HG02678 (cell line): ENCODE data around the gene CCL23.
"Not testable (repeated sequence)": the region's sequence is repeated elsewhere in the genome, so short reads cannot be mapped to it uniquely, and the experiment has no call there.

Source experiments
- ATAC-seq: cut with Tn5 transposase; IDR thresholded peaks from one replicate; pipeline ENCODE4 v1.9.1; 2021; ENCODE audit warnings: mild to moderate bottlenecking, moderate library complexity; ENCODE audit not compliant: unreplicated experiment

CCL23 gene

DNA sequence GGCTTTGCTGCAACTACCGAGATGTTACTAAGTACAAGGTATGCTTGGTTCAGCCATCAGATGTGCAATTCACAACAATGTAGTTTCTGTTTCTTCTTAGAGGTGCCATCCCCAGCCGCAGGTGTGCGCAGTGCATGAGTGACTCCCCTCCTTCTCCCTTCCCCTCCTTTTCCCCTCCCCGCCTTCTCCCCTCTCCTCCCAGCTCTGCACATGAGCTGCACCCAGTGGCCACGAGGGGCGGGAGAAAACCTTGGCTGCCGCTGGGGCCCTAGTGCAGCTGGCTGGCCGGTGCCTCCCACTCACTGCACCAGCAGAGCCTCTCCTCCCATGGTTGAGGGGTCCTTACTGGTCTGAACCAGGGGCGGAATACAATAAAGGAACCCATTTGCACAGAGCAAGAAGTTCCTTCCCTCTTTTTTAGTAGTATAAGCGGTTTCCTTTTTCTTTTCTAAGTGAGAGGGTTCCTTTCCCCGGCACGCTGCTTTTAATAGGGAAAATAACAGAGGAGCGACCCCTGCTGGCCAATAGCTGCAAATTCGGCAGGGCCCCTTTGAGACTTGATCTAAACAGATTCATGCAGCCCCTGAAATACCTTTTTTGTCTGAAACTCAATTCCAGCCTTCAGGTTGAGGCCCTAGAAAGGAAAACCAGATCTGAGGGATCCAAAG lies 8.6 kb downstream of the CCL23 start:
- ATAC-seq = no peak

DNA sequence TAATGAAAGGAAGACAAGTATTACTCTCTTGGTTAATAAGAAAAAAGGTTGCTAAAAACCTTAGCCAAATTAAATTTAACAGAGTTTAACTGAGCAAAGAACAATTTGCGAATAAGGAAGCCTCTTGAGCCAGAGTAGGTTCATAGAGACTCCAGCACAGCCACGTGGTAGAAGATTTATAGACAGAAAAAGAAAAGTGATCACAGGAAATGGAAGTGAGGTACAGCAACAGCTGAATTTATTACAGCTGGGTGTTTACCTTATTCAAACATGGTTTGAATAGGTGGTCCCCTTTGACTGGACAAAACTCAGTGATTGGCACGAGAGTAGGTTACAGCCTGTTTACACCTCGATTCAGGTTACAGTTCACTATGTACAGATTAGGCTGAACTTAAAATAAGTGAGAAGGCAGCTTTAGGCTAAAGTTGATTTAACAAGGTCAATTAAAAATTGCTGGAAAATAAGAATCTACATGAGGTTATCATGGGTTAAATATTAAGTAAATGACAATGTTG lies 13.1 kb downstream of the CCL23 start:
- no peak for ATAC-seq

DNA sequence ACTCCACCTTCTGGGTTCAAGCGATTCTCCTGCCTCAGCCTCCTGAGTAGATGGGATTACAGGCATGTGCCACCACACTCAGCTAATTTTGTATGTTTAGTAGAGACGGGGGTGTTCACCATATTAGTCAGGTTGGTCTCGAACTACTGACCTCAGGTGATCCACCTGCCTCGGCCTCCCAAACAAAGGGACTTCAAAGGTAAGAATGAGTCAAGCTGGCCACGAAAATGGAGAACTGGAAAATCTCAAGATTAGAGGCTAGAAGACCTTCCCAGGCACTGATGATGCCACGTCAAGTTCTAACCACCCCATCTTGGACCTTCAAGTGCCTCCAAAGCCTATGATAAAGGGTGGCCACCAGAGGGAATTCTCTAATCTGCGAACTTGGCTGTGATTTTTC lies 15.1 kb downstream of the CCL23 start:
- no peak for ATAC-seq

DNA sequence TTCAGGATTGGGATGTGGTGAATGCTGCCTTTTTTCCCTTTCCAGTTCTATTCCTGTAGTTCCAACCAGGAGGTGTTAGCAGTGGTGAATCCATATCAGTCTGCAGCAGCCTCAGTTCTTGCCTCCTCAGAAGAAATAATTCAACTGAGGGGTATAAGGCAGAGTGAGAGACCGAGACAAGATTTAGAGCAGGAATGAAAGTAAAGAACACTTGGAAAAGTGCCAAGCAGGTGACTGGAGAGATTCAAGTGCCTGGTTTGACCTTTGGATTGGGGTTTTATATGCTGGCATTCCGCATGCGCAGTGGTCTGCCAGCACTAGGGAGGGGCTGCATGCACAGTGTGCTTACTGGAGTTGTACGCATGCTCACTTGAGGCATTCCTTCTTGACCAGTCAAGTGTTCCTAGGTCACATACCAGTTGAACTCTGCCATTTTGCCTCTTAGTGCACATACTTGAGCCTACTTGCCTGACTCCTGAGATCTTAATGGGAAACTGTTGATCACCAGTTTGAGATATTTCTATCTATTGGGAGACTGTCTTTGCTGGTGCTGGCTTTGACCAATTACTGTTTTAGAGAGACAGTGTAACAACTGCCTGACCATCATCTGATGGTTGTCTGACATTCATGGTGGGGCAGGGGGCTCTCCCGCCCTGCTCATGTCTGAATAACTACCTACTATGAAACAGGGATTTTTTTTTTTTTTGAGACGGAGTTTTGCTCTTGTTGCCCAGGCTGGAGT lies 15.7 kb downstream of the CCL23 start:
- no peak for ATAC-seq

DNA sequence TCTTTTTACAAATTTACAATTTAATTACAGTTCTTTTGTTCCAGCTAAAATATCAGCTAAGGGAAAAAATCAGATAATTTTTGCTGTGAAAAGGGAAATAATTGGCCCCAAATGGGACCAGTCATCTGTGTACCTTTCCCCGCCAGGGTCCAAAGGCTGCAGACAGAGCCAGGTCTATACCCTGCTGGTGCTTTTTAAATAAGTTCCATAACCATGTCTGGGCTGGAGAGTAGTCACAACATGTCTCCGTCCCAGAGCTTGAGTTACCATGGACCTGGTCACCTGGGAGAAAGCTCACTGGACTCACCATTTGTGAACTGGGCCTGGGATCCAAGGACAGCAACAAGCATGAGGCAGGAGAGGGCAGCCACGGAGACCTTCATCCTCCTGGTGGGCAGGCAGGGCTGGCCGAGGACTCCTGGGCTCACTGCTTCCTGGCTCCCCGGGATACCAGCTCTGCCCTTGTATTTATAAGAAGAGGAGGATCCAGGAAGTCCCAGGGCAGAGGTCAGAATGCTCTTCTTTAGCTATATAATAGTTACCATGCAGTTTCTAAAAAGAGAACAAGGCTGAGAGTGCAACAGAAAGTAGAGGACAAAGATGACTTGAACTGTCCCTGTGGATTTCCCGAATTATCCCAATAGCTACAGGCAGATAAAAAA lies 16.5 kb downstream of the CCL23 start, which contains the start of gene CCL15:
TSS of gene CCL15 (minus strand) at position 444 of the 662 bp plus-strand sequence. CDS start at position 383, 61 bp downstream.
- ATAC-seq = no peak

DNA sequence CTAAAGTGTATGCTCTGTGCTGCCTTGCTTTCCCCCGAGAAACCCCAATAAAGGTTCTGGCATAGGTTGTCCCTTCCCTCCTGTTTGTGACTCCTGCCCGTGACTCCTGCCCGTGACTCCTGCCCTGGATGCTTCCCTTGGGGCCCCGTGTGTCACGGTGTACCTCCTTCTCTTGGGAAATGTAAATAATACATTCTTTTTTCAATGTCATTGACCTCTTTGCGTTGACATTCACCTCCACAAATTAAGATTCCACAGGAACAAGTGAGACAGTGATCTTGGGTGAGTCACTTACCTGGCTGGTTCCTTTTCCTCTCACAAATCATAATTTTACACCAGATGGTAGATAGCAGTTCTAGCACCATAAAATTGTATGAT lies 17.1 kb downstream of the CCL23 start:
- ATAC-seq = no peak

DNA sequence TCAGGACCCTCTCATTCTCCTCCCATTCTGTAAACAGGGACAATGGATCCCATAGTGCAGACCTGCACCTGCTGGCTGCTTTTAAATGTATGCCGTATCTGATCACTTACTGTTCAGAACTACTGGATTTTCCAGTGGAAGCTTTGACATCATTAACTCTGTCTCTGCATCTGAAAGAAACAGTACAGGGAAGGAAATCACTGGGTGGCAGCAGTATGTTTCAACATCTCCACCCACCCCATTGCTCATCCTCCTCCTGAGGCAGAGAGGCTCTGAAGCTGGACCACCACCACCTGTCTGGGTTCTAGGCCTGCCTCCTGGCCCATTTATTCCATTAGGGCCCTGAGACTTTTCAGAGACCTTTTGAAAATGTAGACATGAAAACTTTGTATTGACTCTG lies 19.0 kb downstream of the CCL23 start:
- ATAC-seq = no peak

DNA sequence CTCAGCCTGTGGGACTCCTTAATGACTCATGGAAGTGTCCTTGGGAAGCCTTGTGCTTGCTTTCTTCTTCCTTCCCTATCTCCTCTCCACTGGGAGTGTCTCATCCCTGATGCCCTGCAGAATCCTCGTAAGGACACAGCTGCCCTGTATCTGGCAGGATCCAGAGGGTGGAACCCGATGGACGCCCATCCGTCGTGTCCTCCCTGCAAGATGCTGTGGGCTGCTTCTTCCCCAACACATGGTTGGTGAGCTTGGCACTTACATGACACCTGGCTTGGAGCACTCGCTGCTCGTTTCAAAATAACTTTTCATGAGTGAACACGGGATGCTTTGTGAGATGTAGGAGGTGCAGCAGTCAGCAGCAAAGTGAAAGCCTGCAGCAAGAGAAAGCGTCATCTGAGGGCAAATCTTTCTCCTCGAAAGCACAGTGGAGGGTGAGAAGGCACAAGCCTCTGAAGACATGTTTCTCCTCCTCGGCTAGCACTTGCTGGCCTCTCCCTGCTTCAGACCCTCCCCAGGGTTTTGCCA lies 19.7 kb downstream of the CCL23 start:
- no peak for ATAC-seq

DNA sequence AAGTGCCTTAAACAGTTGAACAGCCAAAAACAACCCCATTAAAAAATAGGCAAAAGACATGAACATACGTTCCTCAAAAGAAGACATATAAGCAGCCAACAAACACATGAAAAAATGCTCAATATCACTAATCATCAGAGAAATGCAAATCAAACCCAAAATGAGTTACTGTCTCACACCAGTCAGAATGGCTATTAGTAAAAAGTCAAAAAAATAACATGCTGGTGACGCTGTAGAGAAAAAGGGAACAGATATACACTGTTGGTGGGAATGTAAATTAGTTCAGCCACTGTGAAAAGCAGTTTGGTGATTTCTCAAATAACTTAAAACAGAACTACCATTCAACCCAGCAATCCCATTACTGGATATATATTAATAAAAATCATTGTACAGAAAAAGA lies 22.4 kb downstream of the CCL23 start:
- not testable (repeated sequence) for ATAC-seq

DNA sequence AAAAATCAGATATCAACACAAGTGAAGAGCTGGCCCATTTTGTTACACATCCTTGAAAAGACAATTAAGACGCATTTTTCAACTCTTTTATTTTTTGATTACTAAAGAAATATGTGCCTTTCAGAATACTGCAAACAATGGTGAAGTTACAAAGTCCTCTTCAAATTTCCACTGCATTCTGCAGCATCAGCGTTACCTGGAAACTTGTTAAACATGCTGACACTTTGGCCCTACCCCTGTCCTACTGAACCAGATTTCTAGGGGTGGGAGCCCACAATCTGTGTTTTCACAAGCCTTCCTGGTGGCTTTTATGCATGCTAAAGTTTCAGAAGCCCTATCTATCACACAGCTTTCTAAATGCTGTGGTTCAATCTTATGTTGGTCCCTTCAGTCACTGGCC lies 26.7 kb downstream of the CCL23 start:
- no peak for ATAC-seq

DNA sequence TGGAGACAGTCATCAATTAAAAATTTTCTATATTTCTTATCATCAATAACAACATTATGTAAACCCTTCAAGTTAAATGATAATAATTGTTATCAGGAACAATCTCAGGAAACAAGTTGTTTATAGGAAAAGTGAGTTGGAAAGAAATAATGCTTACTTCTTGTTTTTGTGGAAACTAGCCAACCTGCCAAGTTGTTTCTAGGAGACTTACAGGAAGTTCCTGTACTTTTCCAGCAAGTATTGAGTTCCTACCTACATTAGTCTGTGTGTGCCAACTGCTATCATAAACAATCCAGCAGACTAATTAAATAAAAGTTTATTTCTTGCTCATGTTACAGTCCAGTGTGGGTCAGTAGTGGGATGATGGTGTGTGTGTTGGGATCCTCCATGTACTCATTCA lies 29.6 kb downstream of the CCL23 start:
- no peak for ATAC-seq

DNA sequence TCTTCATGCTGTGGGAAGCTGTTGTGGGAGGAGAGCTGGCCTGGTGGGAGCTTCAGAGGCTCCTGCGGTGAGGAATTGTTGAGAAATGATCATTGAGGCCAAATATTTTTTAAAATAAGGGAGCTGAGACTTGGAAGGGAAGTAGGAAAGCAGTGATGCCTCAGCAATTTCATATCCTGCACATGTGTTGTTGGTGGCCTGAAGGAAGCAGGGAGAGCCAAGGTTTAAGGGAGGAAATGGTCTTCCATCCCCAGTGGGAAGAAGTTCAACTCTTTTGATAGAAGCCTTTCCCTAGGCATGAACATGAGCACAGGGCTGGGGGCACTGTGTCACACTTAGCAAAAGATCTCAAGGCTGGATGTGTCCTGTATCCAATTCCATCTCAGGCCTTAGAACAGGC lies 31.1 kb downstream of the CCL23 start, which contains the start of gene CCL14:
TSS of gene CCL14 (minus strand) at position 87 of the 400 bp plus-strand sequence. CDS start at position 7, 80 bp downstream.
- ATAC-seq = no peak

DNA sequence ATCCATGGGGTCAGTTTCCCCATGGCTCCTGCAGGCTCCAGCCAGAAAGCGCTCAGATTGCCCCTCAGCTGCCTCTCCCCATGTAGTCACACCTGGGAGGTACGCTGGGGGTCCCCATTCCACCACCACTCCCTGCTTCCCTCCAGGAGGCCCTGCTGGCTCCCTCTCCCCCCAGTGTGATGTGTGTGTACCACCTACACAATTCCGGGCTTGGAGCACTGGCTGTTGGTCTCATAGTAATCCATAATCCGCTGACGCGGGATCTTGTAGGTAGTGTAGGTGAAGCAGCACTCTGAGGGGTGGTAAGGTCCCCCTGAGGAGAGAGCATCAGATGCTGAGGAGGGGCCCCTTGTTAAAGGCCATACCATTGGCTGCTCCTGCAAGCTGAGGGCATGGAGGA lies 33.6 kb downstream of the CCL23 start:
- no peak for ATAC-seq

DNA sequence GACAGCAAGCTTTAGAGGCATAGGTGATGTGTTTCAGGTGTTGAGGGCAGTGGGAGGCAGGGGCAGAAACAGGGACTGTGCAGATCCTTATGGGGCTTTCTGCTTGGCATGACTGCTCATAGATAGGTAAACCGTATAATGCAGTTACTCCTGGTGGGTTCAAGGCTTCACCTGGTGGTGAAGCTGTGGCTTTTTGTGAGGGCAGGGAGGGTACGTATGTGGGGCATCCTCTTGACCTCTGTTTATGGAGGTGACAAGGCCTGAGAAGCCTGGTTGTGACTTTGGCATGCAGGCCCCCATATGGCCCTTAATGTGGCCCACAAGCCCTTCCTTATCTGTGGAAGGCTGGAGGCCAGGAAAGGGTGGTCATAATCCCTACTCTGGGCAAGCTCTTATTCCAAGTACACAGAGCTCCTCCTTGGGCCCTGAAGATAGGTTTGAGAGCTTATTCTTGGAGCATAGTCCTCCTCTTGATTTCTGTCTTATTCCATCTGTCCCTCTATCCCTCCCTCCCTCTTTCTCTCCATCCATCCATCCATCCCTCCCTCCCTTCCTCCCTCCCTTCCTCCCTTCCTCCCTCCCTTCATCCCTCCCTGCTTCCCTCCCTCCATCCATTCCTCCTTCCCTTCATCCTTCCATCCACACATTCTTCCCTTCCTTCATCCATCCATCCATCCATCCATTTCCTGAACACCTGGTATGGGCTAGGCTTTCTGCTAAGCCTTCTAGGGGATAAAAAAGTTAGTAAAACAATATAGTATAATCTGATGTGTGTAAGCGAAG lies 35.2 kb downstream of the CCL23 start:
- ATAC-seq = no peak

DNA sequence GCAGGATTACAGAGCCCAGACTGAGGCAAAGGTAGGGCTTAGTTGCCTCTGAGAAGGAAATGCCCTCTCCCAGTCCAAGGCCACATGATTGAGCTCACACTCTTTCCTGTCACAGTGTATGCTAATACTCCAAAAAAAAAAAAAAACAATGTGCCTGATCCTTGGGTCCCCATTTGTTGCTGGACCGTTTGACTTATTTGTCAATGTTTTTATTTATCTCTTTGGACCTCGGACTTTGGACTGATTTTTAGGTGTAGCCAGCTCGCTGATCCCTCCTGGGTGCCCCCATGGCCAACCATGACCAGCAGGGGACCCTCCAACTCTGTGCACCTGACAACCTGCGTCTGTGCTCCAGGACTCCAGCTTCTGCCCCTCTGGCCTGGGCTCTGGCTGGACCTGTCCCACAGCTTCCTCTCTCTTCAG lies 35.9 kb downstream of the CCL23 start:
- ATAC-seq = no peak

DNA sequence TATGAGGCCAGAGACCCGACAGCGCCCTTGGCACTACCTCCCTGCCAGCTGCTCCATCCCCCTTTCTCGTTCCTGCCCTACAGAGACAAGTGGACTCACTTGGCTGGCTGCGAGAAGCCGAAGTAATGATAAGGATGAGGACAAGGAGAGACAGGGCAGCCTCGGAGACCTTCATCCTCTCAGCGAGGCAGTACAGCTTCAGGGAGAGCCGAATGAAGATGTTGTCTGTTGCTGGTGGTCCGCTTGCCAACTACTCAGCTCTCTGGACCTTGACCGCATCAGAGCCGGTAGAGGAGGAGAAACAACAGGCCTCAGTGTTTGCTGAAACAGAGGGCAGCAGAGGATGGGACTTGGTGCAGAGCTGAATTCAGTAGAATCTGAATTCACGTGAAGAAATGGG lies 36.5 kb downstream of the CCL23 start, which contains the start of gene CCL16:
TSS of gene CCL16 (minus strand) at position 252 of the 400 bp plus-strand sequence. CDS start at position 175, 77 bp downstream.
- no peak for ATAC-seq

DNA sequence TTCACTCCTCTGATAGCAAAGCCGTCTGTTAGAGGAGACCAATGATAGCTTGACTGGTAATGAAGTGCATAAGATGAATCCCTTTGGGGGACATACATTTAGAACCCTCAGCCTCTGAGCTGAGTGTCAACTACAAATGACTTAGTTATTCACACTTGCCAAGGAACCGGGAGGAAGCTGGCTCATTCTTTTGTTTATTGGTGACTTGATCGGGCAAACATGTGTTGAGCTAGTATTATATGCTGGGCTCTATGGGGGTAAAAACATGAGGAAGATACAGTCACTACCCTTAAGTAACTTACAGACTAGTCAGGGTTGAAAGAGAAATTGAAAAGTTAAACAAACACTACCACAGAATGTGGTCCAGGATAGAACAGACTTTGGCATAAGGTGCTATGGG lies 39.4 kb downstream of the CCL23 start:
- ATAC-seq = no peak

DNA sequence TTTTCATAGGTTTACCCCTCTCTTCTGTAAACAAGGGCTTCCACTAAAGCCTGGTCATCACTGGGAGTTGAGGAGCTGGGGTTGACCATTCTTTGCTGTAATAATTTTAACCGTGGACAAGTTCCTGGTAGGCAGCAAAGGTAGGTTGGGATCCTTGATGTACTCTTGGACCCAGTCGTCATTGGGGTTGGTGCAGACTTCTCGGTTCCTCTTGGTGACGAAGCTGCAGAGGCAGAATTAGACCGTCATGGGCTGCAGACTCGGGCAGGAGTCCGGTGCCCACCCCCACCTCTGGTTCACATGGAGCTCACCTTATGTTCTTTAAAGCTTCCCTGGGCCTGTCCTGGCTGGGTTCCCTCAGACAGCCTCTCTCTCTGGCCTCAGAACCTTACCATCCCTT lies 40.3 kb downstream of the CCL23 start:
- no peak for ATAC-seq

DNA sequence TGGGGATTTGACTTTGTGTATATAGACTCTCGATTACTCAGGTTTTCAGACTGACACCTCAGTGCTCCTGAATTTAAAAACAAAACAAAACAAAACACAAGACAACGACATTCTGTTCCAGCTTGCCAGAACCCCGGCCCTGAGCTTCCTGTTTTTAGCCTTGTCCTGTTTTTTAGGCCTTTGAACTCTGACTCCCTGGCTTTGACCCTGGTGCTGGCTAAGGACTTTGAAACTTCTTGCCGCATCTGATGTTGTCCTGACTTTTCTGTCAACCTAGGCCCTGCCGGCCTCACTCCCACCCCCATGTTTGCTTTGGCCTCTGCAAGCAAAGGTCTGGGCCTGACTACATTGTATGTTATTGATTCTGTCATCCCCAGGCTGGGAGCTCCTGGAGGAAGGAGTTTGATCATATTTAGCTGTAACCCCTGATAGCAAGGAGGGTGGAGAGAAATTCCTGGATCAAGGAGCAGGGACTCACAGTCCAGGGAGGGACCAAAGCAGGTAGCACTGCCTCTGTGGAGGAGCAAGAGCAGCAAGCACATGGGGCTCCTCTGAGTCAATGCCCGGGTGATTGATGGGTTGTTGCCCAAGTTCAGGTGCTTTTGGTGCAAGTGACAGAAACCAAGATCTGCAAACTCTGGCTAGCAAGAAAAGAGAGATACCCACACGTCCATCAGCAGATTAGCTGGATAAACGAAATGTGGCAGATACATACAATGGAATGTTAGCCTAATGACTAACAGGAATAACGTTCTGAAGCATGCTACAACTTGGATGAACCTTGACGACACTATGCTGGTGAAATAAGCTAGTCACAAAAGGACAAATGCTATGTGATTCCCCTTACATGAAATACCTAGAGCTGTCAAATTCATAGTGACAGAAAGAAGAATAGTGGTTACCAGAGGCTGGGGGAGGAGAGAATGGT lies 44.2 kb downstream of the CCL23 start:
- ATAC-seq = no peak
